ENCODE results near the gene ARF3.
A peak's percentile ranks its signal among the peaks of the same experiment; 100 is the strongest.

Gene ARF3

GRCh38 chr12:48966177-48966895, 9.0 kb upstream of the ARF3 start:
- no peak for DNase-seq (ENCODE audit: low spot score)

DNA sequence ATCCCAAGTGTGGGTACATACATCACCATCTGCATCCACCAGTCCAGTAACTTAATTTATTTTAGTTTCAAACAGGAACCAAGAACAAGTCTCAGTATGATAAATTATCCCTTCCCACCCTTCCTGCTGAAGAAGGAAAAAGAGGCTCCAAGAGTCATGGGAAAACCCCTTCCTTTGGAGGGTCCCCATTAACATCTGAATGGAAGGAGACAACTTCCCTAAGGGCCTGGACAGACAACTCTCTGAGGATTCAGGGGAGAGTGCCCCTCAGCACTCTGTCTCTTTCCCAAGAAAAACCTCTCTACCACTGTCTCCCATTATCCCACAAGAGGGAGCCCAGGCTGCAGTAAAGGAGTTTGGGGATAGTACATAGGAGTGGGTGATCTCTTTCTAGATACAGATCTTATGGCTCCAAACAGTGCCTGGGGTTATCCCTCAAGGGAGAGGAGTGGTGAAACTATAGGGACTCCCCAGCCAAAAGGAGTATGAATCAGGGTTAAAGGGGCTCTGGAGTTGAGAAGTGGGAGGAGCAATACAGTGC, 8.1 kb upstream of the ARF3 start:
- no peak for DNase-seq (ENCODE audit: low spot score)

DNA sequence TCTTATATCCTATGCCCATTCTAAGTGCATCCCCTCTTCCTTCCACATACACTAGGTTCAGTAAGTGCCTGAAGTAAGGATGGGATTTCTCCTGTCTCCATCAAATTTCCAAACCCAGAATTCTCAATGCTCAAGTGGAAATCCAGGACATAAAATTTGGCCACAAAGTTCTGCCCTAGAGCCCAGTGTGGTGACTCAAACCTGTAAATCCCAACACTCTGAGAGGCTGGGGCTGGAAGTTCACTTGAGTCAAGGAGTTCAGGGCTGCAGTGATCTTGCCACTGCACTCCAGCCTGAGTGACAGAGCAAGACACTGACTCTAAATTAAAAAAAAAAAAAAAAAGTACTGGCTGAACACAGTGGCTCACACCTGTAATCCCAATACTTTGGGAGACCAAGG, 4.5 kb upstream of the ARF3 start:
- no peak for DNase-seq (ENCODE audit: low spot score)

- no peak for DNase-seq (ENCODE audit: low spot score)
Observed at GRCh38 chr12:48961331-48961730, 4.0 kb upstream of the ARF3 start.

DNA sequence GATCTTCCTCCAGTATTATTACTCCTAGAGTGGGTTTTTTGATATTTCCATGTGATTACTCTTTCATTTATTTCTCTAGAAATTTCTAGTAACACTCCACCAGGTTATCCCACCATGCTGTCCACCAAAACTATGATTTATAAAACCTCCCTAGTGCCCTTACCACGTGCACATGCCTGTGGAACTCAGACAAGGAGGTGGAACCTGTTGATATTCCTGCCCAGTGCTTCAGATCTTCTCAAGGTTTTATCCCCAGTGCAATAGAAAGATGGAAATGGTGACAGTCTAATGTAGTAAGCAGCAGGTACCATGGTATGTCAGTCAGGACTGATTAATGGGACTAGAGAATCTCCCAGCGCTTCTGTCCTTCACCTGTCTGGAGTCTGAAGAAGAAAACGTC, 3.5 kb upstream of the ARF3 start:
- no peak for DNase-seq (ENCODE audit: low spot score)

DNA sequence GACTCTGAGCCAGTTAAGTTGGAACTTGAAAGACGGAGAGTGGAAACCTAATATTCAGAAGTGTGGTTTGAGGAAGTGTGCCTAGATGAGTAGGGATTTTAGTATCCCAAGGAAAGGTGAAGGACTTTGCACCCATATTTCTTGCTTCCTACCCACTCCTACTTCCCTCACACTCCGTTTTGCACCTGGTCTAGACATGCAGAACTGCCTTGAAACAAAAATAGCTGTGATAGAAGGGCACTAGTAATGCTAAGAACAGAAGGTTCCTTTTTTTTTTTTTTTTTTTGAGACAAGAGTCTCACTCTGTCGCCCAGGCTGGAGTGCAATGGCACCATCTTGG, 732 bp upstream of the ARF3 start:
- no peak for DNase-seq (ENCODE audit: low spot score)

DNA sequence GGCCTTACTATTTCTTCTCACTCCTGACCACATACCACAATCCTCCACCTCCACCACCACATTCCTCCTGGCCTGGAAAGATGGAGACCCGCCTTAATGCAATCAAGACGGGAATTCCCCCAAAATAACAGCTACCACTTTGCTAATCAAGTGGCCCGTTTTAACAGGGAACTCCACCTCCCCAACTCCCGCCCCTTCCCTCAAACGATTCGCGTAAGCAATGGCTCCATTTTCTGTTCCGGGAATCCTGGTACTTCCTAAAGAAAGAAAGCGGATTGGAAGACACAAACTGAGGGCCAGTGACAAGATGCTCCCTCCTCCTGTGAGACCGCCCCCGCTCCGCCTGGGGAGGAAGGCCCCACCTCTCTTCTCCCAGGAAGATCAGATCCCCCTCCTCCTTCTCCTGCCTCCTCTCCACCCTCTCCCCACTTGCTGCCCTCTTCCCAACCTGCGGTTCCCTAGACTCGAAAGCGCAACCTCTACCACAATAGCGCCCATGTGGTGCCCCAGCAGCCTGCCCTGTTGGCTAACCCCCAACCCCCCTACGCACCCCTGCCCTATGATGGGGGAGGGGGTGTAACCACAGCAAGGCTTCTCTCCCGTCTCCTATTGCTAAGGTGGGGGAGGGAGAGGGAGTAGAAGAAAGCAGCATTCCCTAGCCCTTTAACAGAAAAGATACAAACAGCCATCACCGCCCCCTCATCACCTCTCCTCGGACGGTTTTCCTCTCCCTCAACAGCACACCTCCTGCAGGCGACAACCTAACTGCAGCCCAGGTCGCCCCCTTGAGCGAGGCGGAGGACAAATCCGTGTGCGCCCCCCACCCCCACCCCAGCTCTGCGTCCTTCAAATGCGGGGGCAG, 777 bp downstream of the ARF3 start:
- peak; percentile 96 for DNase-seq (ENCODE audit: low spot score)

DNA sequence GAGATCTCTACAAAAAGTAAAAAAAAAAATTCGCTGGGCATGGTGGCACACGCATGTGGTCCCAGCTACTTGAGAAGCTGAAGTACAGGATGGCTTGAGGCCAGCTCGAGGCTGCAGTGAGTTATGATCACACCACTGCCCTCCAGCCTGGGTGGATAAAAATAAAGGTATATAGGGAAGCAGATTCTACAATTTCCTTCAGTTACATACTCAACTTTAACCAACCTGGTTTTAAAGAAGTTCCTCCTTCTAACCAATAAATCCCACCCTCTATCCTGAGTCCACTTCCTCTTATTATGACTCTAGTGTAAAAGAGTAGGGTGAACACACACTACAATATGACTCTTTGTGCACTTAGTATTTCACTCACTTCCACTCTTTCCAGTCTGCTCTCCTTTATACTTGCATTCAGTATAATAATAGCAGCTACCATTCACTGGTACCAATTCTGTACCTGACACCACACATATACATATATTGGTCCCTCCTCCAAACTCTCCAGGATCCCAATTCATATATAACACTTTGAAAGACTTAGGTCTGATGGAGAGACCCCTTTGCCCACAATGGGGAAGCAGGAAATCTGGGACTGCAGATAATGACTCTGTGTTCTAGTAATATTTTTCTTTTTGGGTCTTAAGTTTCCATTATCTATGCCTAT, 2.3 kb downstream of the ARF3 start:
- no peak for DNase-seq (ENCODE audit: low spot score)

- no peak for DNase-seq (ENCODE audit: low spot score)
Observed at GRCh38 chr12:48954061-48954460, 3.2 kb downstream of the ARF3 start.

- no peak for DNase-seq (ENCODE audit: low spot score)
Observed at GRCh38 chr12:48952691-48953090, 4.6 kb downstream of the ARF3 start.

DNA sequence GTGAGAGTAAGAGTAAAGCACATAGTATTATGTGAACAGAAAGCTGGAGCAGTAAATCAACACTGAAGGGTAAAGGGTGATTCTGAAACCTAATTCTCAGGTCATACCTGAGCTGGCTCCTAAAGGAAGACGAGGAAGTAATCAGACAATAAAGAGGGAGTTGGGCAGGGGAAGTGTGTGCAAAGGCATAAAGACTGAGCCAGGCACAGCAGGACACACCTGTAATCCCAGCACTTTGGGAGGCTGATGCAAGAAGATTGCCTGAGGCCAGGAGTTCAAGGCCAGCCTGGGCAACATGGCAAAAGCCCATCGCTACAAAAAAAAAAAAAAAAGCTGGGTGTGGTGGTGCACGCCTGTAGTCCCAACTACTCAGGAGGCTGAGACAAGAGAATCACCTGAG, 9.6 kb downstream of the ARF3 start:
- DNase-seq (ENCODE audit: low spot score), result no peak

GRCh38 chr12:48946943-48947342, 10.3 kb downstream of the ARF3 start:
- no peak for DNase-seq (ENCODE audit: low spot score)

GRCh38 chr12:48946205-48946604, 11.1 kb downstream of the ARF3 start:
- no peak for DNase-seq (ENCODE audit: low spot score)

DNA sequence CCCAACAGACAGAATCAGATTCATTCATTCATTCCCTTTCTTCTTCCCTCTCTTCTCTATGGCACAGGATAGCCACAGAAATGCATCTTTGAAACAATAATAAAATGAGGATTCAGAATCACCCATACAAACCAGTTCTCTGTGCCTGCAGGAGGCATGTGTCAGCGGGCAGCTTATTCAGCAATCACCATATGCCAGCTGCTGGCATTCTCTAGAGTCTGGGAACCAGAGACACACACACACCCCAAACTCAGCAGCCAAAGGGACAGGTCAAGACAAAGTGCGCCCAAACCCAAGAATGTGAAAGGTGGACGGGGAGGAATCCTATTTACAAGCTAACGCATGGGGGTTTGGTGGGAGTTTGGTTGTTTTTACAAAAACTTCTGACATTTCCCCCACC, 14.1 kb downstream of the ARF3 start:
- DNase-seq (ENCODE audit: low spot score), result no peak

DNA sequence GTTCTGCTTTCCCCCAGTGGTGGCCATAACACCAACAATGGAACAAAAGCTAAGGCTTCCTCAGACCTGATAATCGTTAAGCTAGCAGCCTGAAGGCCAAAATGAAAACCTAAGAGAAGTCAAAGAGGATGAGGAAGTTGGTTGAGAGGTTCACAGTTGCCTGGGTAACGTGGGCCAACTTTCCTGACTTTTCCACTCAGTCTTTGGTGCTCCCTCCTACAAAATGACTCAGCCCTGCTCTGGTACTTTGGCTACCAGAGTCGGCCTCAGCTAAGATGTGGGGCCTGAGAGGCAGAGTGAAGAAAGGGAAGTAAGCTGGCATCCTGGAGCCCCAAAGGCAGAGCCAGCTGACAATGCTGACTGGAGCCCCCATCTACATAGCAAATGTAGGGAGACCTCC, 17.1 kb downstream of the ARF3 start:
- DNase-seq (ENCODE audit: low spot score), result no peak

DNA sequence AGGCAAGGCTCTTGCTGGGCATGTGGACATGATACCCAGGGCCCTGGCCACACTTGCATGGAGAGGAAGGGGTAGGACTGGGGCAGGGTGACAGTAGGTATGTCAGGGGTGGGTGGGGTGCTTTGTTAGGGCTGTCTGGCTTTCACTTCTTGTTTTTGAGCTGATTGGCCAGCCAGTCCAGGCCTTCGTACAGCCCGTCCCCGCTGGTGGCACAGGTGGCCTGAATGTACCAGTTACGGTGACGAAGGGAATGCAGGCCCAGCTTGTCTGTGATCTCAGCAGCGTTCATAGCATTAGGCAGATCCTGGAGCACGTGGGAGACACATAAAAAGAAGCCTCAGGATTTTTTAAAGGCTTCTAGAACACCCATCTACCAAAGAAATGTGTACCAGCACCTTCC, 18.5 kb downstream of the ARF3 start:
- no peak for DNase-seq (ENCODE audit: low spot score)

DNA sequence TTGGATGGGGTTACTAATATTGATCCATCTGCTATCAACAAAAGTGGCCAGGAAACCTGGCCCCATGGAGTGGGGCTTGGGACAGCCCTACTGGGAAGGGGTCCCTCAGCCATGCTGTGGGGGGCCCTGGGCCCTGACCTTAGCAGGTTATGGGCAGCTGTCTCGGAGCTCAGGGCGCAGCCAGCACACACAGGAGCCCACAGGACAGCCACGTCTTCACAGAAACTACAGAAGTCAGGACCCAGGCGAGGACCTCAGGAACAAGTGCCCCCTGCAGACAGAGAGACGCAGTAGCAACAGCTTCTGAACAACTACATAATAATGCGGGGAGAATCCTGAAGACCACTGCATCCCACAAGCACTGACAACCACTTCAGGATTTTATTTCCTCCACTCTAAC, 20.1 kb downstream of the ARF3 start:
- no peak for DNase-seq (ENCODE audit: low spot score)

DNA sequence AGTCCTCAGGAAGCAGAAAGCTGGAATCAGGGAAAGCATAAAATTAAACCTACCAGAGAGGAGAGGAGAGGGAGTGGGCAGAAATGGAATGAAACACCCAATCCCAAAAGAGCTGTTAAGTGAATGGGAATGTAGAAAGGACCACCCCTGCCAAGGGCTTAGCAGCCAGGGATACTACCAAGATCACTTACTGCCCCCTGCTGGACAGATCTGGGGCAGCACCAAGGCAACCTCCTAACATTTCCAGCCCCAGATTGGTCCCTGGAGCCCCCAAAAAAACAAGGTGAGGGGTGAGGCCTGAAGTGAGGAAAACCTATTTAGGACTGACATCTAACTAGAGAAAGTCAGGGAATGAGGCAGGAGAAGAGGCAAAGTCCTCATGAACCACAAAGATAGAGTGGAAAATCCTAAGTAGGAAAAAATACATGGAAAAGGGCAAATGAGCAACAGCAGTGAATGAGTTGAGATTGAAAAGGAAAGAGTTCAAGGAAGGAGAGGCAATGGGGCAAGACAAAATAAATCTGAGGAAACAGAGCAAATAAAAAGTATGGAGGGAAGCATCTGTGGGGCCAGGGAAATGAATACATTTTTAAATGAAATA, 20.8 kb downstream of the ARF3 start:
- peak; percentile 90 for DNase-seq (ENCODE audit: low spot score)

GRCh38 chr12:48934312-48934706, 23.0 kb downstream of the ARF3 start:
- DNase-seq (ENCODE audit: low spot score), result no peak

DNA sequence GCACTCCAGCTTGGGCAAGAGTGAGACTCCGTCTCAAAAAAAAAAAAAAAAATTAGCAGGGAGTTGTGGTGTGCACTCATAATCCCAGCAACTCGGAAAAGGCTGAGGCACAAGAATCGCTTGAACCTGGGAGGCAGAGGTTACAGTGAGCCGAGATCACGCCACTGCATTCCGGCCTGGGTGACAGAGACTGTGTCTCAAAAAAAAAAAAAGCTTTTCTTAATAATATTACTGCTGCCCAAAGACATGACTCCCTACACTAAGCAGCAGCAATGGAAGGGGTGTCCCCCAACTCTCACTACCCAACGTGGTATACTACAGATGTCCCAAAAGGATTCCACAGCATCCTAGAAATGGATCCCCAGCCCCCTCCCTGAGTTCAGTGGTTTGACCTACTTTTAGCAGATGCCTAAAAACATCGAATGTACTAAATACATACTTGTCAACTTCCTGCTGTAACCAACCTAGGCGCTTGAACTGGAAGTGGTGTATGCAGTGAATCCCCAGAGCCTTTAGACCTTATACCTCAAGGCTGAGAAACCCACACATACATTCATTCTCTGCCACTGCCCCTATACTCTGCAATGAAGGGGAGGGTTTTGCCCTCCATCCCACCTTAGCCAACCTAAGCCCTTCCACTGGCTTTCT, 23.5 kb downstream of the ARF3 start:
- DNase-seq (ENCODE audit: low spot score), result no peak

DNA sequence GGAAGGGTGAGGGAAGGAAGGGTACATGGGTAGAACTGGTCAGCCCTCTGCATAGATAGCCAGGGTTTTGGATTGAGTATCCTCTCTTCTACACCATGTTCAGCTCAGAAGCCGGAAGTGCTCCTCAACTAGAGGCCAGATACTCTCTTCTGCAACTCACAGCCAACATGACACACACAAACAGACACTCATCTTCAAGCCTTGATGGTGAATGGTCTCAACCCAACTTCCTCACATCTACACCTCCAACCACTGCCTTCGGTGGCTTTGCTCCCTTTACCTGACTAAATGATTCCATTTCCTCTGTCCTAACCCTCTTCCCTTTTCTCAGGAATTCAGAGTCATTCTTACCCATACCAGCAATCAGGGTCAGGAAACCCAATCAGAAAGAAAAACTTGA, 24.4 kb downstream of the ARF3 start:
- DNase-seq (ENCODE audit: low spot score), result no peak

- DNase-seq (ENCODE audit: low spot score), result no peak
Observed at GRCh38 chr12:48930475-48930874, 26.8 kb downstream of the ARF3 start.

Data from GM03348 (cell line).